ENCODE data around the gene CWC27. TPM values are rescaled to one million over a fixed set of nuclear protein-coding genes. Genes with fewer than 3 reads are reported as not detected.

The CWC27 gene
- polyA plus RNA-seq, 2 of the 4 experiments (the other 2 are of a cell fraction), result 24.1 to 48.5 TPM

DNA sequence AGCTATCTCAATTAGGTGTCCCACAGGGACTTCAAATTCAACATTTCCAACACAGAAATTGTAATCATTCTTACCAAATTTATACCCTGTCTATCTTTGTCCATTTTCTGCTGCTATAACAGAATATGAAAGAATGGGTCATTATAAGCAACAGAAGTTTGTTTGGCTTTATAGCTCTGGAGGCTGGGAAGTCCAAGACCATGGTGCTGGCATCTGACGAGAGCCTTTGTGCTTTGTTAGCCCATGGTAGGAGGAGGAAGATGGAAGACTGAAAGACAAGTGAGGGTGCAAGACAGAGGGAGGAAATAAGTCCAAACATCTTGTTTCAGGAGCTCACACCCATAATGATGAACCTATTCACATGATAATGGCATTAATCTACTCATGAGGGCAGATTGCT lies 72.2 kb downstream of the CWC27 start:
- 96% methylated on average over 1 of the region's 1 CpG for WGBS (ENCODE audit: missing lambda C conversion rate)
- Histone ChIP-seq H3K4me3 (no peak overlapping the region), H3K9me3 (peaks cover 11% of the 10 kb centered on the region; the same call in 2 of the 3 replicates), H3K4me2 (no peak overlapping the region), H3K27ac (no peak overlapping the region), H3K4me1 (no peaks in the 10 kb centered on the region)
- ChIA-PET CTCF (no interaction called here), POLR2A (no interaction called here)
- TF ChIP-seq NPAS2 (CRISPR knock-in tag; IDR thresholded peaks at IDR 0.05; ENCODE audit: borderline replicate concordance) (no peak), MAZ (IDR thresholded peaks at IDR 0.05; ENCODE audit: borderline replicate concordance, low read depth, low read length) (no peak), CHD4 (IDR thresholded peaks at IDR 0.05; ENCODE audit: borderline replicate concordance) (no peak), ZSCAN20 (CRISPR knock-in tag; IDR thresholded peaks at IDR 0.05) (no peak), NFE2L2 (conservative IDR thresholded peaks at IDR 0.05; ENCODE audit: low read length) (no peak), CEBPB (IDR thresholded peaks at IDR 0.05) (no peak), HES2 (IDR thresholded peaks at IDR 0.05) (no peak), RFX5 (IDR thresholded peaks at IDR 0.05) (no peak), ZNF302 (CRISPR knock-in tag; IDR thresholded peaks at IDR 0.05) (no peak), ZFP36 (IDR thresholded peaks at IDR 0.05; ENCODE audit: borderline replicate concordance, partially characterized antibody) (no peak), MYC (IDR thresholded peaks at IDR 0.05; ENCODE audit: borderline replicate concordance, low read length) (no peak), EHF (CRISPR knock-in tag; IDR thresholded peaks at IDR 0.05) (no peak)
- TF ChIP-seq, protein P1, sequence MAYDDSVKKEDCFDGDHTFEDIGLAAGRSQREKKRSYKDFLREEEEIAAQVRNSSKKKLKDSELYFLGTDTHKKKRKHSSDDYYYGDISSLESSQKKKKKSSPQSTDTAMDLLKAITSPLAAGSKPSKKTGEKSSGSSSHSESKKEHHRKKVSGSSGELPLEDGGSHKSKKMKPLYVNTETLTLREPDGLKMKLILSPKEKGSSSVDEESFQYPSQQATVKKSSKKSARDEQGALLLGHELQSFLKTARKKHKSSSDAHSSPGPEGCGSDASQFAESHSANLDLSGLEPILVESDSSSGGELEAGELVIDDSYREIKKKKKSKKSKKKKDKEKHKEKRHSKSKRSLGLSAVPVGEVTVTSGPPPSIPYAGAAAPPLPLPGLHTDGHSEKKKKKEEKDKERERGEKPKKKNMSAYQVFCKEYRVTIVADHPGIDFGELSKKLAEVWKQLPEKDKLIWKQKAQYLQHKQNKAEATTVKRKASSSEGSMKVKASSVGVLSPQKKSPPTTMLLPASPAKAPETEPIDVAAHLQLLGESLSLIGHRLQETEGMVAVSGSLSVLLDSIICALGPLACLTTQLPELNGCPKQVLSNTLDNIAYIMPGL (CRISPR knock-in tag; IDR thresholded peaks at IDR 0.05; ENCODE audit: borderline replicate concordance), result no peak
- TF ChIP-seq, protein P2, sequence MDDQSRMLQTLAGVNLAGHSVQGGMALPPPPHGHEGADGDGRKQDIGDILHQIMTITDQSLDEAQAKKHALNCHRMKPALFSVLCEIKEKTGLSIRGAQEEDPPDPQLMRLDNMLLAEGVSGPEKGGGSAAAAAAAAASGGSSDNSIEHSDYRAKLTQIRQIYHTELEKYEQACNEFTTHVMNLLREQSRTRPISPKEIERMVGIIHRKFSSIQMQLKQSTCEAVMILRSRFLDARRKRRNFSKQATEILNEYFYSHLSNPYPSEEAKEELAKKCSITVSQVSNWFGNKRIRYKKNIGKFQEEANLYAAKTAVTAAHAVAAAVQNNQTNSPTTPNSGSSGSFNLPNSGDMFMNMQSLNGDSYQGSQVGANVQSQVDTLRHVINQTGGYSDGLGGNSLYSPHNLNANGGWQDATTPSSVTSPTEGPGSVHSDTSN (IDR thresholded peaks at IDR 0.05), result no peak
- no peak for ATAC-seq
- no peak for FAIRE-seq
- no peak for DNase-seq (ENCODE audit: low read depth in 1 of 2, low spot score in 1 of 2)

DNA sequence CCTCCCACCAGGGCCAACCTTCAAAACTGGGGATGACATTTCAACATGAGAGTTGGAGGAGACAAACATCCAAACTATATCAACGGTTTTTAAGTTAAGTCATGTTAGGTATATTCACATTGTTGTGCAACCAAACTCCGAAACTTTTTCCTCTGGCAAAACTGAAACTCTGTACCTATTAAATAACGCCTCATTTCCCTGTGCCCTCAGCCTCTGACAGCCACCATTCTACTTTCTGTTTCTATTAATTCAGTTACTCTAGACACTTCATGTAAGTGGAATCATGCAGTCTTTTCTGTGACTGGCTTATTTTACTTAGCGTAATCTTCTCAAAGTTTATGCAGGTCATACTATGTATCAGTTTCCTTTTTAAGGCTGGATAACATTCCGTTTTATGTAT lies 85.0 kb downstream of the CWC27 start:
- no peak overlapping the region for H3K27ac ChIP-seq
- CTCF ChIA-PET, result interaction anchor here (0.6 kb wide), 1 partner anchor 1726 kb away, joined by 3 read pairs; no protein-coding TSS in a partner anchor
- ATAC-seq (no peak), FAIRE-seq (no peak), DNase-seq (ENCODE audit: low read depth in 1 of 2, low spot score in 1 of 2) (no peak)
- H3K9me3 ChIP-seq, result no peaks in the 10 kb centered on the region
- WGBS (ENCODE audit: missing lambda C conversion rate), result 82% methylated on average over 5 of the region's 5 CpGs
- no peak overlapping the region for H3K4me2 ChIP-seq
- POLR2A ChIA-PET, result no interaction called here
- no peaks in the 10 kb centered on the region for H3K4me1 ChIP-seq
- no peak for TF ChIP-seq USF2 (IDR thresholded peaks at IDR 0.05)
- no peak overlapping the region for H3K4me3 ChIP-seq

- H3K4me1 ChIP-seq, result no peaks in the 10 kb centered on the region
- 76% methylated on average over 1 of the region's 1 CpG for WGBS (ENCODE audit: missing lambda C conversion rate)
- H3K4me2 ChIP-seq, result no peak overlapping the region
- POLR2A ChIA-PET, result no interaction called here
- DNase-seq (ENCODE audit: low read depth in 1 of 2, low spot score in 1 of 2), result no peak
- CTCF ChIA-PET, result no interaction called here
- TF ChIP-seq, protein P1 (CRISPR knock-in tag; IDR thresholded peaks at IDR 0.05; ENCODE audit: borderline replicate concordance), result no peak
- TF ChIP-seq CHD4 (IDR thresholded peaks at IDR 0.05; ENCODE audit: borderline replicate concordance), result no peak
- no peak for ATAC-seq
- H3K27ac ChIP-seq, result no peak overlapping the region
- FAIRE-seq, result no peak
- no peaks in the 10 kb centered on the region for H3K9me3 ChIP-seq
- H3K4me3 ChIP-seq, result no peak overlapping the region
Observed at GRCh38 chr5:64854855-64855254, 86.1 kb downstream of the CWC27 start.
